H9 (cell line): ENCODE measurements around the gene WFDC5. TPM values are rescaled to one million over a fixed set of nuclear protein-coding genes. Genes with fewer than 3 reads are reported as not detected.

Experiments
- DNase-seq: peaks from one replicate; pipeline ENCODE4 v3.0.0-alpha.2; 2017
- H2AFZ ChIP-seq: one replicate; pipeline ENCODE4 v1.6.1; 2013; ENCODE audit warnings: mild to moderate bottlenecking, low read length, control low read depth, moderate library complexity
- H2AK5ac ChIP-seq: 2 replicates; pipeline ENCODE4 v1.6.1; 2013; ENCODE audit warnings: low read length, control low read depth, mixed read lengths; ENCODE audit not compliant: insufficient read length
- H2BK120ac ChIP-seq: one replicate; pipeline ENCODE4 v1.6.1; 2013; ENCODE audit warnings: low read depth, mild to moderate bottlenecking, low read length, control low read depth, inconsistent platforms; ENCODE audit not compliant: poor library complexity, severe bottlenecking
- H2BK12ac ChIP-seq: 2 replicates; pipeline ENCODE4 v1.6.1; 2013; ENCODE audit warnings: low read length, control low read depth, mixed read lengths, low read depth; ENCODE audit not compliant: insufficient read length
- H2BK15ac ChIP-seq: 2 replicates; pipeline ENCODE4 v1.6.1; 2013; ENCODE audit warnings: low read depth, low read length, control low read depth
- H2BK20ac ChIP-seq: one replicate; pipeline ENCODE4 v1.6.1; 2013; ENCODE audit warnings: low read depth, mild to moderate bottlenecking, low read length, control low read depth, inconsistent platforms; ENCODE audit not compliant: poor library complexity, severe bottlenecking
- H2BK5ac ChIP-seq: 2 replicates; pipeline ENCODE4 v1.6.1; 2013; ENCODE audit warnings: low read length, control low read depth, mixed read lengths; ENCODE audit not compliant: insufficient read length
- H3K14ac ChIP-seq: 2 replicates; pipeline ENCODE4 v1.6.1; 2013; ENCODE audit warnings: low read length, control low read depth; ENCODE audit not compliant: insufficient read depth
- H3K18ac ChIP-seq: 2 replicates; pipeline ENCODE4 v1.6.1; 2013; ENCODE audit warnings: low read depth, mild to moderate bottlenecking, mixed read lengths, low read length, control low read depth; ENCODE audit not compliant: insufficient read length
- H3K23ac ChIP-seq: 2 replicates; pipeline ENCODE4 v1.6.1; 2013; ENCODE audit warnings: low read length, control low read depth, mixed read lengths, low read depth; ENCODE audit not compliant: insufficient read length
- H3K23me2 ChIP-seq: 2 replicates; pipeline ENCODE4 v1.6.1; 2013; ENCODE audit warnings: low read depth, mild to moderate bottlenecking, mixed read lengths, low read length, control low read depth; ENCODE audit not compliant: insufficient read length, poor library complexity, severe bottlenecking
- H3K27ac ChIP-seq: 2 replicates; pipeline ENCODE4 v1.5.1; 2013; ENCODE audit warnings: low read length, control low read depth, mixed read lengths, low read depth; ENCODE audit not compliant: insufficient read length
- H3K27me3 ChIP-seq: 2 replicates; pipeline ENCODE4 v1.6.1; 2013; ENCODE audit warnings: low read length, control low read depth, inconsistent platforms; ENCODE audit not compliant: insufficient read depth
- H3K4ac ChIP-seq: 2 replicates; pipeline ENCODE4 v1.6.1; 2013; ENCODE audit warnings: low read depth, mild to moderate bottlenecking, control low read depth, inconsistent platforms, low read length, moderate library complexity
- H3K4me1 ChIP-seq: 2 replicates; pipeline ENCODE4 v1.6.1; 2013; ENCODE audit warnings: low read length, control low read depth, inconsistent platforms; ENCODE audit not compliant: insufficient read depth
- H3K4me2 ChIP-seq: 2 replicates; pipeline ENCODE4 v1.6.1; 2013; ENCODE audit warnings: low read length, control low read depth, mixed read lengths; ENCODE audit not compliant: insufficient read length, insufficient read depth
- H3K56ac ChIP-seq: 2 replicates; pipeline ENCODE4 v1.6.1; 2013; ENCODE audit warnings: low read depth, mild to moderate bottlenecking, mixed read lengths, low read length, control low read depth; ENCODE audit not compliant: insufficient read length
- H3K79me1 ChIP-seq: 2 replicates; pipeline ENCODE4 v1.6.1; 2013; ENCODE audit warnings: low read depth, mild to moderate bottlenecking, moderate library complexity, low read length, control low read depth, inconsistent platforms; ENCODE audit not compliant: insufficient read depth, poor library complexity, severe bottlenecking
- H3K79me2 ChIP-seq: 2 replicates; pipeline ENCODE4 v1.6.1; 2013; ENCODE audit warnings: low read length, control low read depth, inconsistent platforms; ENCODE audit not compliant: insufficient read depth
- H3K9ac ChIP-seq: 2 replicates; pipeline ENCODE4 v1.6.1; 2013; ENCODE audit warnings: low read length, control low read depth, mixed read lengths; ENCODE audit not compliant: insufficient read length; ENCODE audit errors: extremely low read depth
- H3K9me3 ChIP-seq: one replicate; pipeline ENCODE4 v1.6.1; 2013; ENCODE audit warnings: low read depth, low read length, inconsistent platforms; ENCODE audit not compliant: control insufficient read depth
- H3T11ph ChIP-seq: one replicate; pipeline ENCODE4 v1.6.1; 2013; ENCODE audit warnings: mild to moderate bottlenecking, low read length, control low read depth, inconsistent platforms
- H4K20me1 ChIP-seq: one replicate; pipeline ENCODE4 v1.6.1; 2013; ENCODE audit not compliant: control insufficient read depth, insufficient read length, insufficient read depth
- H4K5ac ChIP-seq: 2 replicates; pipeline ENCODE4 v1.6.1; 2013; ENCODE audit warnings: low read depth, mild to moderate bottlenecking, mixed read lengths, low read length, control low read depth; ENCODE audit not compliant: insufficient read length
- H4K8ac ChIP-seq: replicated peaks from 2 replicates; pipeline ENCODE4 v1.6.1; 2013; ENCODE audit warnings: low read length, control low read depth, mixed read lengths, low read depth; ENCODE audit not compliant: insufficient read length
- H4K91ac ChIP-seq: 2 replicates; pipeline ENCODE4 v1.6.1; 2013; ENCODE audit warnings: low read depth, mild to moderate bottlenecking, moderate library complexity, mixed read lengths, low read length, control low read depth; ENCODE audit not compliant: insufficient read length
- H3K27ac Mint-ChIP-seq, 3 experiments: 2 replicates in 2 of 3; 3 replicates in 1 of 3; pipeline ENCODE4 v1.8.0; 2020 to 2021; ENCODE audit warnings: mixed read lengths in 3 of 3, mild to moderate bottlenecking in 1 of 3, moderate library complexity in 1 of 3
- H3K27me3 Mint-ChIP-seq: 2 replicates; pipeline ENCODE4 v1.8.0; 2021; ENCODE audit warnings: low read depth, mild to moderate bottlenecking, moderate library complexity, mixed read lengths
- H3K36me3 Mint-ChIP-seq, 3 experiments: 2 replicates in 2 of 3; 3 replicates in 1 of 3; pipeline ENCODE4 v1.8.0; 2020 to 2021; ENCODE audit warnings: low read depth in 3 of 3, mixed read lengths in 3 of 3; ENCODE audit not compliant: insufficient read depth in 1 of 3
- H3K4me1 Mint-ChIP-seq, 2 experiments: 2 replicates each; pipeline ENCODE4 v1.8.0; 2020; ENCODE audit warnings: mixed read lengths in 2 of 2
- H3K4me3 Mint-ChIP-seq, 2 experiments: 2 replicates in 1 of 2; 3 replicates in 1 of 2; pipeline ENCODE4 v1.8.0; 2020 to 2021; ENCODE audit warnings: mild to moderate bottlenecking in 2 of 2, mixed read lengths in 2 of 2, moderate library complexity in 1 of 2
- H3K9me3 Mint-ChIP-seq, 2 experiments: 2 replicates in 1 of 2; 3 replicates in 1 of 2; pipeline ENCODE4 v1.8.0; 2020; ENCODE audit warnings: mild to moderate bottlenecking in 2 of 2, mixed read lengths in 2 of 2, moderate library complexity in 1 of 2
- WGBS: extraction: QIAGEN DNeasy Blood & Tissue Kit; methylation state at CpG from one replicate; pipeline ENCODE4 v1.1.7; 2013; ENCODE audit warnings: missing lambda C conversion rate, low lambda C conversion rate, mixed read lengths; ENCODE audit not compliant: insufficient read length; ENCODE audit errors: extremely low coverage; 5-methylcytosine and 5-hydroxymethylcytosine counted together
- total RNA-seq: library from RNA; stranded (reverse); gene quantifications from 2 replicates; pipeline ENCODE4 v1.2.1, GENCODE V29; 2021
- TF ChIP-seq, protein P1 (sequence below): fragments of 200-600 bp; sonication (generic); conservative IDR thresholded peaks from 3 replicates; pipeline ENCODE4 v1.8.0; 2021; ENCODE audit warnings: antibody characterized with exemption, mild to moderate bottlenecking

The WFDC5 gene
- total RNA-seq, 1 experiment from 2014 or later, result not detected

DNA sequence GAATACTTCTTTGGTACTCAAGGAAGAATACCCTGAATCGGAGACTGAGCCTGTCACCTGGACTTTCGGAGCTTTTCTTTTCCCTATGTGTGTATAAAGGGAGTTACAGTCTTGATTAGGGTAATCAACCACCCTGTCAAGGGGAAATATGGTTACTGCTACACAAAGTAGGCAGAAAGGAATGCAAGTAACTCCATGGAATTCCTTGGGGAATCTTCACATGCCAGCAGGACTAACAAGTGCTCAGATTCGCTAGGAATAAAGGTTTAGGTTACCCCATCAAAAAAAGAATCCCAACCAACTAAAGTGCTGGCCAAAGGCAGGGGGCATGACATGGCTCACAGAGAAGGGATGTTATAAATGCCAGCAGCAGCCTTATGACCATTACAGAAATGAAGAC lies 24.5 kb downstream of the WFDC5 start:
- TF ChIP-seq, protein P1, sequence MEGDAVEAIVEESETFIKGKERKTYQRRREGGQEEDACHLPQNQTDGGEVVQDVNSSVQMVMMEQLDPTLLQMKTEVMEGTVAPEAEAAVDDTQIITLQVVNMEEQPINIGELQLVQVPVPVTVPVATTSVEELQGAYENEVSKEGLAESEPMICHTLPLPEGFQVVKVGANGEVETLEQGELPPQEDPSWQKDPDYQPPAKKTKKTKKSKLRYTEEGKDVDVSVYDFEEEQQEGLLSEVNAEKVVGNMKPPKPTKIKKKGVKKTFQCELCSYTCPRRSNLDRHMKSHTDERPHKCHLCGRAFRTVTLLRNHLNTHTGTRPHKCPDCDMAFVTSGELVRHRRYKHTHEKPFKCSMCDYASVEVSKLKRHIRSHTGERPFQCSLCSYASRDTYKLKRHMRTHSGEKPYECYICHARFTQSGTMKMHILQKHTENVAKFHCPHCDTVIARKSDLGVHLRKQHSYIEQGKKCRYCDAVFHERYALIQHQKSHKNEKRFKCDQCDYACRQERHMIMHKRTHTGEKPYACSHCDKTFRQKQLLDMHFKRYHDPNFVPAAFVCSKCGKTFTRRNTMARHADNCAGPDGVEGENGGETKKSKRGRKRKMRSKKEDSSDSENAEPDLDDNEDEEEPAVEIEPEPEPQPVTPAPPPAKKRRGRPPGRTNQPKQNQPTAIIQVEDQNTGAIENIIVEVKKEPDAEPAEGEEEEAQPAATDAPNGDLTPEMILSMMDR, result no peak
- Histone ChIP-seq H3K4me2 (no peak overlapping the region), H3T11ph (no peak overlapping the region), H3K27me3 (no peaks in the 10 kb centered on the region), H4K91ac (no peak overlapping the region), H2BK20ac (no peak overlapping the region), H2AK5ac (no peak overlapping the region), H3K4ac (no peak overlapping the region), H2BK15ac (no peak overlapping the region), H4K8ac (no peak overlapping the region), H3K79me2 (no peaks in the 10 kb centered on the region; the same call in 1 of the 2 replicates), H3K9me3 (no peaks in the 10 kb centered on the region), H3K9ac (no peak overlapping the region), H4K20me1 (no peaks in the 10 kb centered on the region), H3K23ac (no peak overlapping the region), H3K23me2 (no peaks in the 10 kb centered on the region), H3K18ac (no peak overlapping the region), H2AFZ (no peak overlapping the region), H3K27ac (no peak overlapping the region), H2BK12ac (no peak overlapping the region), H3K79me1 (no peaks in the 10 kb centered on the region), H3K56ac (no peak overlapping the region), H3K4me1 (no peaks in the 10 kb centered on the region), H2BK5ac (no peak overlapping the region), H2BK120ac (no peak overlapping the region), H3K14ac (no peak overlapping the region), H4K5ac (no peak overlapping the region)
- H3K4me3 Mint-ChIP-seq, result no peak overlapping the region
- peaks cover 7 to 9% of the 10 kb centered on the region in 2 experiments for H3K4me1 Mint-ChIP-seq
- no CpG with 5 or more reads among the region's 3 CpGs for WGBS
- no peak overlapping the region for H3K27ac Mint-ChIP-seq
- no peaks in the 10 kb centered on the region for H3K27me3 Mint-ChIP-seq
- H3K9me3 Mint-ChIP-seq, result no peaks in the 10 kb centered on the region
- no peaks in the 10 kb centered on the region for H3K36me3 Mint-ChIP-seq
- no peak for DNase-seq
